Glomerular endothelial cell (primary cell): ENCODE results near the gene SLC4A2. TPM values are rescaled to one million over a fixed set of nuclear protein-coding genes. Genes with fewer than 3 reads are reported as not detected.
A peak's percentile ranks its signal among the peaks of the same experiment; 100 is the strongest.
"Not testable (repeated sequence)": the region's sequence is repeated elsewhere in the genome, so short reads cannot be mapped to it uniquely, and the experiment has no call there.

Experiments used
- DNase-seq: peaks from one replicate; pipeline ENCODE4 v3.0.0-alpha.2; 2011; ENCODE audit warnings: low read depth, low spot score; ENCODE audit errors: extremely low read depth
- total RNA-seq: library from RNA; depleted of rRNA; stranded (reverse); fragments of >200 nt; gene quantifications from 2 replicates; pipeline ENCODE4 v1.2.3, GENCODE V29; 2015

The SLC4A2 gene
- total RNA-seq, 1 donor from 2014 or later, result 175 TPM

- DNase-seq, result no peak
Measured at GRCh38 chr7:151025924-151026671, 33.3 kb upstream of the SLC4A2 start.

- DNase-seq, result not testable (repeated sequence)
Measured at GRCh38 chr7:151026771-151027727, 32.3 kb upstream of the SLC4A2 start.

- DNase-seq, result not testable (repeated sequence)
Measured at GRCh38 chr7:151027728-151028130, 31.7 kb upstream of the SLC4A2 start.

- DNase-seq, result peak; percentile 95
Measured at GRCh38 chr7:151028131-151028947, 31.1 kb upstream of the SLC4A2 start, which contains the start of gene ABCB8. ABCB8 (plus strand) TSS chr7:151028450; CDS start chr7:151028516, 66 bp downstream.

- no peak for DNase-seq
Measured at GRCh38 chr7:151028948-151029501, 30.4 kb upstream of the SLC4A2 start.

GRCh38 chr7:151031011-151031410 lies 28.4 kb upstream of the SLC4A2 start:
- DNase-seq, result no peak

GRCh38 chr7:151032936-151033863 lies 26.2 kb upstream of the SLC4A2 start:
- DNase-seq, result no peak

- DNase-seq, result no peak
Measured at GRCh38 chr7:151033864-151034249, 25.5 kb upstream of the SLC4A2 start.

GRCh38 chr7:151034312-151035025 lies 24.9 kb upstream of the SLC4A2 start:
- DNase-seq, result no peak

GRCh38 chr7:151035026-151035717 lies 24.2 kb upstream of the SLC4A2 start:
- no peak for DNase-seq

GRCh38 chr7:151035902-151036301 lies 23.5 kb upstream of the SLC4A2 start:
- no peak for DNase-seq

GRCh38 chr7:151038951-151039849 lies 20.2 kb upstream of the SLC4A2 start:
- DNase-seq, result no peak

GRCh38 chr7:151039850-151040548 lies 19.4 kb upstream of the SLC4A2 start:
- DNase-seq, result no peak

GRCh38 chr7:151040616-151041375 lies 18.6 kb upstream of the SLC4A2 start:
- no peak for DNase-seq

- DNase-seq, result not testable (repeated sequence)
Measured at GRCh38 chr7:151043449-151043848, 15.9 kb upstream of the SLC4A2 start.

GRCh38 chr7:151043959-151044358 lies 15.4 kb upstream of the SLC4A2 start:
- no peak for DNase-seq
